IMR-90 (cell line): Measurements from ENCODE around the gene RYK. TPM values are rescaled to one million over a fixed set of nuclear protein-coding genes. Genes with fewer than 3 reads are reported as not detected.
A peak's percentile ranks its signal among the peaks of the same experiment; 100 is the strongest.

Experiments
- ATAC-seq: fragments of 200-7000 bp; cut with Tn5 transposase; 2 replicates; pipeline ENCODE4 v1.9.1; 2020; ENCODE audit warnings: low read depth, mild to moderate bottlenecking, moderate library complexity
- BruUV-seq: library from RNA; stranded (reverse); fragments of 400-500 nt; replicated peaks from 2 replicates; lab custom pipeline; 2021; lab: Mats Ljungman, UMichigan
- CTCF ChIA-PET: fragments of 300-600 bp; formaldehyde crosslinking; extraction: SDS; loops from one replicate; lab custom pipeline; 2021; ENCODE audit warnings: antibody characterized with exemption; lab: Yijun Ruan, JAX
- POLR2A ChIA-PET: fragments of 300-600 bp; sonication (Branson Sonifier 250); formaldehyde crosslinking; loops from one replicate; lab custom pipeline; 2022; ENCODE audit warnings: antibody characterized with exemption; ENCODE audit not compliant: unreplicated experiment; lab: Charles Lee
- DNase-seq: peaks from one replicate; pipeline ENCODE4 v3.0.0; 2013
- H2AFZ ChIP-seq: replicated peaks from 2 replicates; pipeline ENCODE3; 2013; ENCODE audit warnings: low read length, mild to moderate bottlenecking; ENCODE audit not compliant: poor library complexity
- H2AK5ac ChIP-seq: 2 replicates; pipeline ENCODE4 v1.6.1; 2013; ENCODE audit warnings: low read depth, low read length, inconsistent platforms
- H2AK9ac ChIP-seq: replicated peaks from 2 replicates; pipeline ENCODE3; 2013; ENCODE audit warnings: mild to moderate bottlenecking, low read depth, low read length, moderate library complexity; ENCODE audit not compliant: poor library complexity
- H2BK120ac ChIP-seq: 2 replicates; pipeline ENCODE4 v1.6.1; 2013; ENCODE audit warnings: low read depth, low read length, inconsistent platforms
- H2BK15ac ChIP-seq: 3 replicates; pipeline ENCODE4 v1.6.1; 2013; ENCODE audit warnings: low read depth, low read length, inconsistent platforms
- H2BK20ac ChIP-seq: 2 replicates; pipeline ENCODE4 v1.6.1; 2013; ENCODE audit warnings: low read depth, mild to moderate bottlenecking, inconsistent platforms, low read length, moderate library complexity
- H2BK5ac ChIP-seq: 2 replicates; pipeline ENCODE4 v1.6.1; 2013; ENCODE audit warnings: mild to moderate bottlenecking, low read depth, low read length, inconsistent platforms; ENCODE audit not compliant: poor library complexity, severe bottlenecking
- H3K14ac ChIP-seq: replicated peaks from 2 replicates; pipeline ENCODE4 v1.6.1; 2013; ENCODE audit warnings: low read depth, low read length, inconsistent platforms
- H3K18ac ChIP-seq: 2 replicates; pipeline ENCODE4 v1.6.1; 2013; ENCODE audit warnings: low read depth, low read length, control low read depth
- H3K23ac ChIP-seq: 2 replicates; pipeline ENCODE4 v1.6.1; 2013; ENCODE audit warnings: low read depth, low read length, inconsistent platforms
- H3K27ac ChIP-seq: 2 replicates; pipeline ENCODE4 v1.5.1; 2013; ENCODE audit warnings: mild to moderate bottlenecking, control low read depth, low read length; ENCODE audit not compliant: insufficient read depth
- H3K27me3 ChIP-seq: 2 replicates; pipeline ENCODE4 v1.6.1; 2013; ENCODE audit warnings: low read length; ENCODE audit not compliant: control insufficient read depth, insufficient read depth
- H3K36me3 ChIP-seq: 2 replicates; pipeline ENCODE4 v1.6.1; 2013; ENCODE audit warnings: low read length, mixed read lengths; ENCODE audit not compliant: control insufficient read depth, insufficient read depth
- H3K4ac ChIP-seq: 2 replicates; pipeline ENCODE4 v1.6.1; 2013; ENCODE audit warnings: low read depth, low read length, inconsistent platforms
- H3K4me1 ChIP-seq: 2 replicates; pipeline ENCODE4 v1.6.1; 2013; ENCODE audit warnings: low read length, mixed read lengths; ENCODE audit not compliant: control insufficient read depth, insufficient read depth
- H3K4me2 ChIP-seq: 2 replicates; pipeline ENCODE4 v1.6.1; 2013; ENCODE audit warnings: low read depth, mild to moderate bottlenecking, control low read depth, low read length, moderate library complexity
- H3K4me3 ChIP-seq: 2 replicates; pipeline ENCODE4 v1.5.1; 2013; ENCODE audit warnings: low read depth, mild to moderate bottlenecking, control low read depth, low read length, moderate library complexity; ENCODE audit not compliant: insufficient read depth
- H3K56ac ChIP-seq: 2 replicates; pipeline ENCODE4 v1.6.1; 2013; ENCODE audit warnings: low read length, inconsistent platforms; ENCODE audit not compliant: insufficient read depth; ENCODE audit errors: extremely low read depth
- H3K79me1 ChIP-seq, 2 experiments: 2 replicates each; pipeline ENCODE4 v1.6.1; 2013; ENCODE audit warnings: low read length in 2 of 2, inconsistent platforms in 1 of 2, low read depth in 1 of 2
- H3K9ac ChIP-seq: 2 replicates; pipeline ENCODE4 v1.6.1; 2013; ENCODE audit warnings: low read depth, low read length, control low read depth
- H3K9me1 ChIP-seq: 2 replicates; pipeline ENCODE4 v1.6.1; 2013; ENCODE audit warnings: low read length, inconsistent platforms; ENCODE audit not compliant: insufficient read depth
- H3K9me3 ChIP-seq: 2 replicates; pipeline ENCODE4 v1.6.1; 2013; ENCODE audit warnings: low read length; ENCODE audit not compliant: control insufficient read depth, insufficient read depth
- H4K20me1 ChIP-seq: 2 replicates; pipeline ENCODE4 v1.6.1; 2013; ENCODE audit warnings: low read length, inconsistent platforms; ENCODE audit not compliant: insufficient read depth
- H4K5ac ChIP-seq: 2 replicates; pipeline ENCODE4 v1.6.1; 2013; ENCODE audit warnings: mild to moderate bottlenecking, low read depth, low read length, control low read depth
- H4K8ac ChIP-seq, 2 experiments: 2 replicates each; pipeline ENCODE4 v1.6.1; 2013; ENCODE audit warnings: low read depth in 2 of 2, low read length in 2 of 2, control low read depth in 1 of 2, inconsistent platforms in 1 of 2
- H4K91ac ChIP-seq: 2 replicates; pipeline ENCODE4 v1.6.1; 2013; ENCODE audit warnings: low read depth, low read length, inconsistent platforms; ENCODE audit not compliant: insufficient read depth
- BHLHE40 ChIP-seq: fragments of 150-350 bp; IDR thresholded peaks from 2 replicates; pipeline ENCODE4 v1.6.1; 2016; ENCODE audit warnings: mild to moderate bottlenecking, low read depth, low read length
- CEBPB ChIP-seq: IDR thresholded peaks from 2 replicates; pipeline ENCODE4 v1.6.1; 2012; ENCODE audit warnings: low read depth, low read length, improper control_type of control experiment
- CHD1 ChIP-seq: IDR thresholded peaks from 2 replicates; pipeline ENCODE4 v1.6.1; 2012; ENCODE audit warnings: low read depth, low read length, improper control_type of control experiment
- CTCF ChIP-seq: conservative IDR thresholded peaks from 2 replicates; pipeline ENCODE4 v1.5.1; 2012; ENCODE audit warnings: mild to moderate bottlenecking, low read depth, low read length, improper control_type of control experiment
- ELK1 ChIP-seq: fragments of 150-350 bp; IDR thresholded peaks from 2 replicates; pipeline ENCODE4 v1.6.1; 2016; ENCODE audit warnings: low read depth, mild to moderate bottlenecking, low read length, moderate library complexity, borderline replicate concordance
- FOS ChIP-seq: fragments of 150-350 bp; IDR thresholded peaks from 2 replicates; pipeline ENCODE4 v1.6.1; 2016; ENCODE audit warnings: low read depth, low read length
- MAFK ChIP-seq: IDR thresholded peaks from 2 replicates; pipeline ENCODE4 v1.6.1; 2012; ENCODE audit warnings: low read depth, low read length, improper control_type of control experiment
- MAZ ChIP-seq: IDR thresholded peaks from 2 replicates; pipeline ENCODE4 v1.6.1; 2012; ENCODE audit warnings: low read depth, mild to moderate bottlenecking, low read length, improper control_type of control experiment, moderate library complexity, borderline replicate concordance
- MXI1 ChIP-seq: IDR thresholded peaks from 2 replicates; pipeline ENCODE4 v1.6.1; 2012; ENCODE audit warnings: low read depth, mild to moderate bottlenecking, low read length, moderate library complexity, borderline replicate concordance
- NFE2L2 ChIP-seq: fragments of 150-350 bp; IDR thresholded peaks from 2 replicates; pipeline ENCODE4 v1.6.1; 2016; ENCODE audit warnings: low read depth, mild to moderate bottlenecking, low read length
- POLR2A ChIP-seq: IDR thresholded peaks from 2 replicates; pipeline ENCODE4 v1.6.1; 2012; ENCODE audit warnings: mild to moderate bottlenecking, low read depth, low read length
- RAD21 ChIP-seq: IDR thresholded peaks from 2 replicates; pipeline ENCODE4 v1.6.1; 2012; ENCODE audit warnings: low read length, improper control_type of control experiment
- RCOR1 ChIP-seq: IDR thresholded peaks from 2 replicates; pipeline ENCODE4 v1.6.1; 2012; ENCODE audit warnings: mild to moderate bottlenecking, low read length, improper control_type of control experiment; ENCODE audit not compliant: insufficient replicate concordance
- RFX5 ChIP-seq: IDR thresholded peaks from 2 replicates; pipeline ENCODE4 v1.8.0; 2012; ENCODE audit warnings: low read depth, mild to moderate bottlenecking, low read length, moderate library complexity
- SMC3 ChIP-seq: fragments of 150-350 bp; IDR thresholded peaks from 2 replicates; pipeline ENCODE4 v1.6.1; 2016; ENCODE audit warnings: low read depth, mild to moderate bottlenecking, antibody characterized with exemption, low read length, moderate library complexity
- WGBS, 2 experiments: methylation state at CpG; one replicate each; pipeline versions ENCODE4 v1.1.5 to v1.1.7; 2013; ENCODE audit warnings: missing lambda C conversion rate in 2 of 2; ENCODE audit not compliant: insufficient read length in 1 of 2; ENCODE audit errors: extremely low coverage in 2 of 2; 5-methylcytosine and 5-hydroxymethylcytosine counted together
- dilution Hi-C: fragments of 300-500 bp; cut with HindIII; formaldehyde crosslinking; loops from one replicate; pipeline ENCODE4 v1.14.3; 2018; ENCODE audit warnings: low sequenced_read_pairs; ENCODE audit not compliant: unreplicated experiment
- in situ Hi-C: fragments of 300-500 bp; cut with MboI; formaldehyde crosslinking; loops from 3 replicates; pipeline ENCODE4 v1.14.3; 2019; ENCODE audit warnings: low sequenced_read_pairs, inconsistent platforms, mixed read lengths
- intact Hi-C: fragments of 100-400 bp; cut with micrococcal nuclease; formaldehyde crosslinking; loops from 2 replicates; pipeline ENCODE4 v1.10.0; 2022
- polyA plus RNA-seq, 3 experiments: library from polyadenylated mRNA; depleted of rRNA; stranded (reverse); fragments of >200 nt; gene quantifications; 2 replicates each; pipeline ENCODE4 v1.2.3, GENCODE V29; 2012; ENCODE audit warnings: low replicate concordance in 1 of 3
- total RNA-seq: library from RNA; depleted of rRNA; stranded (reverse); fragments of >200 nt; gene quantifications from 2 replicates; pipeline ENCODE4 v1.2.3, GENCODE V29; 2012
- TF ChIP-seq, protein P1 (sequence below): fragments of 150-350 bp; IDR thresholded peaks from 2 replicates; pipeline ENCODE4 v1.6.1; 2017; ENCODE audit warnings: mild to moderate bottlenecking, antibody characterized with exemption, low read length, low read depth

RYK gene
- total and polyA plus RNA-seq, 2 of the 4 experiments (the other 2 are of a cell fraction) = 42.4 to 106 TPM

- CTCF ChIA-PET = interaction anchor here (0.5 to 5.8 kb wide), 8 partner anchors 13 to 289 kb away, joined by 3 to 37 read pairs (median 4); no protein-coding TSS in a partner anchor
These were observed 52.2 kb downstream of the RYK start for GRCh38 chr3:134198414-134198813.

More at GRCh38 chr3:134198414-134198813, 52.2 kb downstream of the RYK start:
- in situ Hi-C loops = no loop called here
- Histone ChIP-seq H2AFZ (no peak overlapping the region), H2BK20ac (no peak overlapping the region), H3K4ac (peak overlapping the region; percentile 50; the same call in 1 of the 2 replicates), H3K4me2 (no peak overlapping the region), H3K9me3 (no peaks in the 10 kb centered on the region), H3K9me1 (no peaks in the 10 kb centered on the region), H3K23ac (no peak overlapping the region; the same call in 1 of the 2 replicates), H3K4me1 (peaks cover 10% of the 10 kb centered on the region), H4K91ac (no peak overlapping the region; the same call in 1 of the 2 replicates), H3K18ac (no peak overlapping the region), H2BK15ac (no peak overlapping the region), H2BK120ac (0 out of 2 replicates have a peak overlapping the region, but pooled peaks have one; percentile 10), H3K14ac (no peak overlapping the region; the same call in 1 of the 2 replicates), H3K4me3 (no peak overlapping the region), H2AK9ac (no peak overlapping the region), H3K27me3 (no peaks in the 10 kb centered on the region), H3K79me1 (peaks cover 19 to 24% of the 10 kb centered on the region in 2 experiments), H2AK5ac (peak overlapping the region; percentile 20; the same call in 1 of the 2 replicates), H3K56ac (no peak overlapping the region), H3K9ac (no peak overlapping the region), H4K20me1 (peaks cover 3% of the 10 kb centered on the region; the same call in 1 of the 2 replicates), H4K8ac (no peak overlapping the region), H3K27ac (no peak overlapping the region), H3K36me3 (peaks cover 17% of the 10 kb centered on the region), H2BK5ac (no peak overlapping the region), H4K5ac (no peak overlapping the region)
- intact Hi-C loops = loop anchor here (2.0 to 10.0 kb wide), 3 partner anchors 100 to 384 kb away; no protein-coding TSS in a partner anchor
- ATAC-seq = no peak
- no peak for DNase-seq
- BruUV-seq = no TSS peak
- TF ChIP-seq CHD1 = no peak
- no peak for TF ChIP-seq MAFK
- TF ChIP-seq, protein P1, sequence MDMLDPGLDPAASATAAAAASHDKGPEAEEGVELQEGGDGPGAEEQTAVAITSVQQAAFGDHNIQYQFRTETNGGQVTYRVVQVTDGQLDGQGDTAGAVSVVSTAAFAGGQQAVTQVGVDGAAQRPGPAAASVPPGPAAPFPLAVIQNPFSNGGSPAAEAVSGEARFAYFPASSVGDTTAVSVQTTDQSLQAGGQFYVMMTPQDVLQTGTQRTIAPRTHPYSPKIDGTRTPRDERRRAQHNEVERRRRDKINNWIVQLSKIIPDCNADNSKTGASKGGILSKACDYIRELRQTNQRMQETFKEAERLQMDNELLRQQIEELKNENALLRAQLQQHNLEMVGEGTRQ = no peak
- no peak for TF ChIP-seq MXI1
- TF ChIP-seq SMC3 = no peak
- no peak for TF ChIP-seq FOS
- no peak for TF ChIP-seq CEBPB
- TF ChIP-seq RCOR1 = no peak
- TF ChIP-seq BHLHE40 = no peak
- no peak for TF ChIP-seq NFE2L2
- no peak for TF ChIP-seq RFX5
- no peak for TF ChIP-seq POLR2A
- TF ChIP-seq ELK1 = no peak
- no peak for TF ChIP-seq MAZ
- no peak for TF ChIP-seq RAD21
- TF ChIP-seq CTCF = no peak
- POLR2A ChIA-PET = no interaction called here
- WGBS, 2 experiments = no CpG with 5 or more reads among the region's 2 CpGs
- dilution Hi-C loops = no loop called here
